Heart left ventricle (tissue), 13 donors: ENCODE results near the gene MARCHF10.

ENCODE experiments used
- CTCF ChIP-seq, 12 donors: fragments of 200-600 bp; sonication (generic) in 4 of 12; IDR thresholded peaks; one replicate each; pipeline versions ENCODE4 v1.5.0 to v1.8.0; 2018 to 2022; ENCODE audit warnings: antibody characterized with exemption in 12 of 12, mild to moderate bottlenecking in 5 of 12
- POLR2A ChIP-seq, 2 donors: fragments of 450-650 bp; IDR thresholded peaks; one replicate each; pipeline ENCODE4 v1.6.1; 2017; ENCODE audit warnings: antibody characterized with exemption in 2 of 2, mild to moderate bottlenecking in 2 of 2, moderate library complexity in 2 of 2
- donor health status: ischemic (EF 13 %, LVEDD 7.1; RV severe dilation, severe dysfunction).
- donor health status: DM: no; HTN: yes; CAD: no.
- donor health status: DM: no; HTN: no; CAD: no.
- donor health status: ischemic (EF 25% LVEDD 6.9; RV normal size, moderate dysfunction).
- donor health status: ischemic (EF 25% LVEDD 5.7; RV mildly dilated, moderate dysfunction).
- donor health status: ischemic (EF 35%, LVEDD 5.7; RV mildly dilated, moderate dysfunction).
- donor health status: nonischemic (EF 11% LVEDD 7.7; RV severe dilation, severe dysfunction).
- donor health status: DM: yes; HTN: yes; CAD: no.
- donor health status: PGD.
- donor health status: ischemic (EF 29% LVEDD 5.4; RV normal size, mild dysfunction).
- donor health status: nonischemic (EF 23%, LVEDD 6.1; RV moderate dilation, normal function).

- TF ChIP-seq CTCF (IDR thresholded peaks at IDR 0.05) (no peak), POLR2A (IDR thresholded peaks at IDR 0.05) (no peak)
Measured at GRCh38 chr17:62660629-62661118, 147.4 kb downstream of the MARCHF10 start.
